Effector memory CD8-positive, alpha-beta T cell (primary cell): ENCODE data around the gene MEAF6.
"Not testable (repeated sequence)": the region's sequence is repeated elsewhere in the genome, so short reads cannot be mapped to it uniquely, and the experiment has no call there.

ENCODE experiments used
- ATAC-seq: fragments of 150-1000 bp; cut with Tn5 transposase; replicated peaks from 2 replicates; pipeline ENCODE4 v1.10.0; 2021; ENCODE audit warnings: mild to moderate bottlenecking, moderate library complexity
- DNase-seq, 3 experiments: peaks; one replicate each; pipeline ENCODE4 v3.0.0; 2021
- H3K27ac Mint-ChIP-seq, 2 donors: one replicate each; pipeline ENCODE4 v1.8.0; 2022; ENCODE audit warnings: mild to moderate bottlenecking in 2 of 2, mixed read lengths in 2 of 2, moderate library complexity in 2 of 2
- H3K27me3 Mint-ChIP-seq, 2 donors: one replicate each; pipeline ENCODE4 v1.8.0; 2022; ENCODE audit warnings: mixed read lengths in 2 of 2
- H3K36me3 Mint-ChIP-seq: one replicate; pipeline ENCODE4 v1.8.0; 2022; ENCODE audit warnings: mild to moderate bottlenecking, moderate library complexity, mixed read lengths; ENCODE audit not compliant: insufficient read depth
- H3K4me1 Mint-ChIP-seq, 2 donors: one replicate each; pipeline ENCODE4 v1.8.0; 2022; ENCODE audit warnings: low read depth in 2 of 2, mixed read lengths in 2 of 2
- H3K4me3 Mint-ChIP-seq, 2 donors: one replicate each; pipeline ENCODE4 v1.8.0; 2022; ENCODE audit warnings: mild to moderate bottlenecking in 2 of 2, mixed read lengths in 2 of 2, moderate library complexity in 2 of 2
- H3K9me3 Mint-ChIP-seq, 2 donors: one replicate each; pipeline ENCODE4 v1.8.0; 2022; ENCODE audit warnings: mixed read lengths in 2 of 2

Gene MEAF6

DNA sequence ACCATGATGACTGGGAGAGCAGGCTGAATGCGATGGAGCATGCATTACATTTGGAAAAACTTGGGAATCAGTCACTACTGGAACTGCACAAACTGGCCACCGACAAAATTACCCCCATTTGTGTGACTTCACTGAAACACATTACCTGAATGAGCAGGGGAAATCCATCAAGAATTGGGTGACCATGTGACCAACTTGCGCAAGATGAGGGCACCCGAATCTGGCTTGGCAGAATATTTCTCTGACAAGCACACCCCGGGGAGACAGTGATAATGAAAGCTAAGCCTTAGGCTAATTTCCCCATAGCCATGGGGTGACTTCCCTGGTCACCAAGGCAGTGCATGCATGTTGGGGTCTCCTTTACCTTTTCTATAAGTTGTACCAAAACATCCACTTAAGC lies 30.5 kb upstream of the MEAF6 start:
- peaks cover 87% of the 10 kb centered on the region for H3K36me3 Mint-ChIP-seq
- ATAC-seq, result no peak

GRCh38 chr1:37544530-37544929 lies 30.0 kb upstream of the MEAF6 start:
- H3K9me3 Mint-ChIP-seq, result no peaks in the 10 kb centered on the region
- ATAC-seq, result no peak
- peaks cover 87% of the 10 kb centered on the region for H3K36me3 Mint-ChIP-seq
- H3K4me1 Mint-ChIP-seq, result peaks cover 7 to 15% of the 10 kb centered on the region in 2 donors
- no peaks in the 10 kb centered on the region for H3K27me3 Mint-ChIP-seq
- DNase-seq, result no peak
- no peak overlapping the region for H3K27ac Mint-ChIP-seq
- no peak overlapping the region for H3K4me3 Mint-ChIP-seq

More for the DNA sequence above, 30.5 kb upstream of the MEAF6 start:
- Mint-ChIP-seq H3K4me1 (peaks cover 10 to 20% of the 10 kb centered on the region in 2 donors), H3K27ac (no peak overlapping the region), H3K27me3 (no peaks in the 10 kb centered on the region), H3K9me3 (no peaks in the 10 kb centered on the region), H3K4me3 (no peak overlapping the region)
- DNase-seq, result no peak

DNA sequence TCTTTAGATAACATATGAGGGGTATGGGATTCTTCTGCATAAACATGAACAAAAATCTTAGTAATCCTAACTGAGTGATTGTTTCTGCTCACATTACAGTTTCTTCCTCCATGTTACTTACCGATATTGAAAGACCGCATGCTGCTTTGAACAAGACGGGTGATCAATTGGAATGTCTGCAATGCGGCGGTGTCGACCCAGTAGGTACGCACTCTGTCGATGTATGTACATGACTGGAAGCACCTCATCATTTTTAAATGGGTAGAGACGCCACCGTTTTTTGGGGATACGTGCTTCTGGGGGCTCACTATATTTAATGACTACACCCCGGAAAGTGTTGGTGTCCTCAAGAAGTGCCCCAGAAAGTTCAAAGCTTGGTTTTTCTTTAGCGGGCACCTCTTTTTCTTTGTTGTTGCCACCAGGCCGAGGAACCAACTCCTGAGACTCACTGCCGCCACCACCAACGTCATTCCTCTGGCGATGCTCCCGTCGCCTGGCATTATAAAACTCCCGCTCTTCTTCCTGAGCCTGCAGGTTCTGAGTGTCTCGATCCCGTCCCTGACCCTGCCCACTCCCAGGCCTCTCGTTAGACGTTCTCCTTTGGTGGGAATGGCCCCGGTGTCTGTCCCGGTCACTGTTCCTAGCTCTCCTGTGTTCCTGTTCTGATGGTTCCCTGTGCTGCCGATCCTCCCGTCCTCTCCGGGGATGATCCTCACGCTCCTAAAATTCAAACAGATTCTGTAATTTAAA lies 25.6 kb upstream of the MEAF6 start:
- Mint-ChIP-seq H3K36me3 (peaks cover 89% of the 10 kb centered on the region), H3K4me3 (no peak overlapping the region), H3K27ac (no peak overlapping the region), H3K27me3 (no peaks in the 10 kb centered on the region), H3K4me1 (peaks cover 7 to 10% of the 10 kb centered on the region in 2 donors), H3K9me3 (no peaks in the 10 kb centered on the region)
- ATAC-seq (no peak), DNase-seq (no peak)

- H3K9me3 Mint-ChIP-seq, ATAC-seq, H3K4me3 Mint-ChIP-seq, H3K27me3 Mint-ChIP-seq, DNase-seq, H3K27ac Mint-ChIP-seq: not testable (repeated sequence)
- H3K4me1 Mint-ChIP-seq, result peaks cover 10% of the 10 kb centered on the region in 2 donors
- H3K36me3 Mint-ChIP-seq, result peaks cover 86% of the 10 kb centered on the region
Observed at GRCh38 chr1:37539154-37539553, 24.6 kb upstream of the MEAF6 start.

- ATAC-seq, result no peak
- Mint-ChIP-seq H3K4me1 (peaks cover 10 to 11% of the 10 kb centered on the region in 2 donors), H3K9me3 (no peaks in the 10 kb centered on the region), H3K4me3 (no peak overlapping the region), H3K27me3 (no peaks in the 10 kb centered on the region), H3K27ac (peak overlapping the region in 1 of 2 donors; percentile 61), H3K36me3 (peaks cover 71% of the 10 kb centered on the region)
- no peak for DNase-seq
Observed at GRCh38 chr1:37537378-37537777, 22.8 kb upstream of the MEAF6 start.

GRCh38 chr1:37533317-37534093 lies 18.9 kb upstream of the MEAF6 start:
- peaks cover 8 to 10% of the 10 kb centered on the region in 2 donors for H3K4me1 Mint-ChIP-seq
- H3K36me3 Mint-ChIP-seq, result peaks cover 36% of the 10 kb centered on the region
- ATAC-seq, result no peak
- no peaks in the 10 kb centered on the region for H3K9me3 Mint-ChIP-seq
- no peak overlapping the region for H3K4me3 Mint-ChIP-seq
- peak overlapping the region; percentile 51 to 75 for H3K27ac Mint-ChIP-seq
- no peaks in the 10 kb centered on the region for H3K27me3 Mint-ChIP-seq
- DNase-seq, result no peak

GRCh38 chr1:37532418-37533156 lies 18.0 kb upstream of the MEAF6 start:
- peak overlapping the region; percentile 25 to 67 for H3K27ac Mint-ChIP-seq
- peaks cover 27% of the 10 kb centered on the region for H3K36me3 Mint-ChIP-seq
- not testable (repeated sequence) for H3K4me1 Mint-ChIP-seq, H3K4me3 Mint-ChIP-seq, H3K9me3 Mint-ChIP-seq, DNase-seq, H3K27me3 Mint-ChIP-seq, ATAC-seq

- not testable (repeated sequence) for H3K27me3 Mint-ChIP-seq, H3K9me3 Mint-ChIP-seq, ATAC-seq, DNase-seq, H3K27ac Mint-ChIP-seq, H3K4me1 Mint-ChIP-seq, H3K4me3 Mint-ChIP-seq, H3K36me3 Mint-ChIP-seq
Observed at GRCh38 chr1:37529888-37530287, 15.3 kb upstream of the MEAF6 start.

- H3K4me1 Mint-ChIP-seq, result peaks cover 19 to 22% of the 10 kb centered on the region in 2 donors
- no peak for DNase-seq
- no peaks in the 10 kb centered on the region for H3K9me3 Mint-ChIP-seq
- peak overlapping the region; percentile 90 to 95 for H3K4me3 Mint-ChIP-seq
- peaks cover 11% of the 10 kb centered on the region for H3K36me3 Mint-ChIP-seq
- peak; percentile 23 for ATAC-seq
- peak overlapping the region; percentile 74 to 88 for H3K27ac Mint-ChIP-seq
- no peaks in the 10 kb centered on the region for H3K27me3 Mint-ChIP-seq
Observed at GRCh38 chr1:37519613-37520012, 5.0 kb upstream of the MEAF6 start.

GRCh38 chr1:37518929-37519328 lies 4.4 kb upstream of the MEAF6 start:
- H3K27me3 Mint-ChIP-seq, H3K9me3 Mint-ChIP-seq, ATAC-seq: not testable (repeated sequence)
- peaks cover 14% of the 10 kb centered on the region for H3K36me3 Mint-ChIP-seq
- H3K4me3 Mint-ChIP-seq, result peak overlapping the region; percentile 90 to 95
- DNase-seq, result peak; percentile 46 to 55 (median 50)
- H3K27ac Mint-ChIP-seq, result peak overlapping the region; percentile 74 to 88
- H3K4me1 Mint-ChIP-seq, result peaks cover 21 to 25% of the 10 kb centered on the region in 2 donors

- H3K27me3 Mint-ChIP-seq, DNase-seq, H3K9me3 Mint-ChIP-seq, ATAC-seq: not testable (repeated sequence)
- peak overlapping the region in 1 of 2 donors; percentile 90 for H3K4me3 Mint-ChIP-seq
- H3K36me3 Mint-ChIP-seq, result peaks cover 21% of the 10 kb centered on the region
- peaks cover 27 to 32% of the 10 kb centered on the region in 2 donors for H3K4me1 Mint-ChIP-seq
- H3K27ac Mint-ChIP-seq, result peak overlapping the region in 1 of 2 donors; percentile 74
Observed at GRCh38 chr1:37518241-37518640, 3.7 kb upstream of the MEAF6 start.

DNA sequence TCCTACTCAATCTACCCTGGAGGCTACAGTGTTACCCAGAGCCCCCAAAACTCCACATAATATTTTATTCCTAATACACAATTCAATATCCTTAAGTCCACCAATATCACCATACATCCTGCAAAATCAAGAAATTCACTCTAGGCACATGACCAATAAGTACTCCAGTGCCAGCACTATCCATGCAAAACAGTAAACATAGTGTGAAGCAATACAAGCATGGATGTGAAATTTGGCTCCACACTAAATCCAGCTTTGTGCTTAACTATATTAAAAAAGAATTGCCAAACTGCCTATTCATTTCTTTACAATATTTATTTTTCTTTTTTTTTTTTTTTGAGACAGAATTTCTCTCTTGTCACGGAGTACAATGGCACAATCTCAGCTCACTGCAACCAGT lies 3.0 kb upstream of the MEAF6 start:
- H3K9me3 Mint-ChIP-seq, result no peaks in the 10 kb centered on the region
- peaks cover 27% of the 10 kb centered on the region for H3K36me3 Mint-ChIP-seq
- ATAC-seq, result no peak
- H3K27me3 Mint-ChIP-seq, result no peaks in the 10 kb centered on the region
- DNase-seq, result no peak
- peak overlapping the region in 1 of 2 donors; percentile 14 for H3K4me3 Mint-ChIP-seq
- peaks cover 30 to 38% of the 10 kb centered on the region in 2 donors for H3K4me1 Mint-ChIP-seq
- no peak overlapping the region for H3K27ac Mint-ChIP-seq
